ENCODE results near the gene RAB11FIP5. TPM values are rescaled to one million over a fixed set of nuclear protein-coding genes. Genes with fewer than 3 reads are reported as not detected.

The RAB11FIP5 gene
- total and polyA plus RNA-seq, 9 of the 15 experiments (the other 6 are each of a cell fraction or from before 2014, with no cell fraction given) = 1.7 to 14.4 (median 6.4) TPM

DNA sequence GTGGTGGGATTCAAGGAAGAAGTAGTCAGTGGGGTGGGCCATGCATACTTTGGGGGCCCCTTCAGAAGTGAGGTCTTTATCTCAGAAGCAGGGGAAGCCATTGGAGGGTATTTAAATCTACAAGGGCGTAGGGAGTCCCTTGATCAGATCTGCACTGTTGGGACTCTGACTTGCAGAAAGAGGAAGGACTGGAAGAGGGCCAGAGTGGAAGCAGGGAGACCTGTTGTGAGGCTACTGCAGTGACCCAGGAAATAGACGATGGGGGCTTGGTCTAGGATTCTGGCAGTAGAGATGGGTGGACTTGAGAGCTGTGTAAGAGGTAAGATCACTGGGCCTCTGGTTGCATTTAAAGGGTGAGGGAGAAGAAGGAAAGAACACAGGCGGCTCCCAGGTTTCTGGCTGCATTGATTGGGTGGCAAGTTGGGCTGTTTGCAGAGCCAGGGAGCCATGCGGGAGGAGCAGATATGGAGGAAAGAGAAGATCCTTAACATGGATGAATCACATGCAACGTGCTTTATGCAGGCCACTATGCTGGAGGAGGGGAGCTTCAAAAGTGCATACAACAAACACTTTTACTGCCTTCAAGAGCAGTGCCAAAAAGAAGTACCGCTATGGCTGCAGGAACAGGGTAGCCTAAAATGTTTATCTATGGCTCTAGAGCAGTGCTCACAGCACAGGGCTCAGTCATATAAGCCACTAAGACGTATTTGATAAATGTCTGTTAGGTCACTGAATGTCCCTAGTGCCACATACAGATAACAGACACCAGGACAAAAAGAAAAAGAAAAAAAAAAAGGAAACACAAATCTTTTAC, 43.5 kb downstream of the RAB11FIP5 start (continued):
- TF ChIP-seq THRB (CRISPR knock-in tag; conservative IDR thresholded peaks at IDR 0.05) = no peak
- peak; percentile 36; the same call in 1 of the 2 replicates for TF ChIP-seq ZNF316 (IDR thresholded peaks at IDR 0.05)
- TF ChIP-seq MYC (IDR thresholded peaks at IDR 0.05; ENCODE audit: low read depth, low read length) = peak; percentile 56; the same call in 1 of the 2 replicates
- TF ChIP-seq MYC (CRISPR knock-in tag; IDR thresholded peaks at IDR 0.05; ENCODE audit: borderline replicate concordance, low read depth) = no peak
- TF ChIP-seq AFF4 (CRISPR knock-in tag; IDR thresholded peaks at IDR 0.05) = no peak
- TF ChIP-seq TGIF2 (CRISPR knock-in tag; IDR thresholded peaks at IDR 0.05) = no peak
- TF ChIP-seq HINFP (tag; conservative IDR thresholded peaks at IDR 0.05; ENCODE audit: low read depth) = 0 out of 2 replicates have a peak, but pooled peaks have one; percentile 54
- no peak for TF ChIP-seq CHD2 (IDR thresholded peaks at IDR 0.05; ENCODE audit: low read depth, low read length)
- peak; percentile 63 for TF ChIP-seq NCOR1 (IDR thresholded peaks at IDR 0.05)
- no peak for TF ChIP-seq NR2C1 (IDR thresholded peaks at IDR 0.05)
- no peak for TF ChIP-seq NR2C1 (tag; IDR thresholded peaks at IDR 0.05)
- no peak for TF ChIP-seq PRDM10 (IDR thresholded peaks at IDR 0.05; ENCODE audit: partially characterized antibody)
- TF ChIP-seq STAT5A (IDR thresholded peaks at IDR 0.05; ENCODE audit: borderline replicate concordance, low read length) = 0 out of 2 replicates have a peak, but pooled peaks have one; percentile 19
- TF ChIP-seq TOE1 (IDR thresholded peaks at IDR 0.05; ENCODE audit: borderline replicate concordance) = no peak
- TF ChIP-seq TOE1 (CRISPR knock-in tag; IDR thresholded peaks at IDR 0.05; ENCODE audit: borderline replicate concordance, low read depth) = no peak
- TF ChIP-seq CEBPG (CRISPR knock-in tag; IDR thresholded peaks at IDR 0.05) = no peak
- no peak for TF ChIP-seq CEBPG (tag; conservative IDR thresholded peaks at IDR 0.05 in 1 of 2, IDR thresholded peaks at IDR 0.05 in 1 of 2)
